HG03432 (cell line): ENCODE measurements around the gene KCNE2.
"Not testable (repeated sequence)": the region's sequence is repeated elsewhere in the genome, so short reads cannot be mapped to it uniquely, and the experiment has no call there.

ENCODE experiments used
- ATAC-seq: cut with Tn5 transposase; IDR thresholded peaks from one replicate; pipeline ENCODE4 v1.9.1; 2021; ENCODE audit warnings: mild to moderate bottlenecking, moderate library complexity; ENCODE audit not compliant: unreplicated experiment

Gene KCNE2

DNA sequence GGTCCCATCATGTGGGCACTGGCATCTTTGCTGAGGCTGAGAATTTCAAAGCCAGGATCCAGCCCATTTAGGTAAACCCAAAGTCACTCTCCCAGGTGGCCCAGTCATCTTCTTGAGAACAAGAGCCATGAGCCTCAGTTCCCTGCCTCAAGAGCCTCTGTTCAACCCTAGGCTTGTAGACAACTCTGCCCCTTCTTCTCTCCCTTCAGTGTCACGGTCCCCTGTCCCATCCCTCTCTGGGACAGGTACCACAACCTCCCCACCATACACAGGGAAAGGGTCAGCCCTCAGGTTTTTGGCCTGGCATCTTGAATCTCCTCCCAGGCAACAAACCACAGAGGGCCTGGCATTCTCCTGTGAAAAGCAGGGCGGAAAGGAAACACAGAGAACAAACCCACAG lies 41.9 kb downstream of the KCNE2 start:
- not testable (repeated sequence) for ATAC-seq

DNA sequence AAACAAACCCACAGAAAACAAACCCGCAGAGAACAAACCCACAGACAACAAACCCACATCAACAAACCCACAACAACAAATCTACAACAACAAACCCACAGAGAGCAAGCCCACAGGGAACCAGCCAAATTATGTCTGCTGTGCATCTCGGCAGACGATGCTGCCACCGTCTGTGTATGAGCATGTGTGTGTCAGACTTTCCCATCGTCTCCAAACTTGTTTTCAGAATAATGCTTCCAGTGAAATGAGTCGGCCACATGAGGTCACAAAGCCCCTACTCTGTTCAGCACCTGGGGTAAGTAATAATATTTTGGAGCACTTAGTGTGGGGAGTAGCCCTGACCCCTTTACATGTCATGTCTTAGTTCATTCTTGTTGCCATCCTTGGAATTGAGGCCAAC lies 42.3 kb downstream of the KCNE2 start:
- not testable (repeated sequence) for ATAC-seq

DNA sequence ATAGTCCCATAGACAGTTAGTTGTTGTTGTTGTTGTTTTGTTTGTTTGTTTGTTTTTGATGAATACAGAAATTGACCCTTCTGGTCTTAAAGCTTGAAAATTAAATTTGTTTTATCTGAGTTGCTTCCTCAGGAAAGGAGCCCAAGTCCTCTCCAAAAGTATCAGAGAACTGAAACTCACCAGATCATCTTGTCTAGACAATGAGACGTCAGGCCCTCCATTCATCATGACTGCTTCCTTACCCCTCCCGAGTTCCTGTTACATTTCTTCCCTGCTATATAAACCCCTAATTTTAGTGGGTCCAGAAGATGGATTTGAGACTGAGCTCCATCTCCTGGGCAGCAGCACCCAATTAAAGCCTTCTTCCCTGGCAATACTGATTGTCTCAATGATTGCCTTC lies 42.9 kb downstream of the KCNE2 start:
- not testable (repeated sequence) for ATAC-seq

DNA sequence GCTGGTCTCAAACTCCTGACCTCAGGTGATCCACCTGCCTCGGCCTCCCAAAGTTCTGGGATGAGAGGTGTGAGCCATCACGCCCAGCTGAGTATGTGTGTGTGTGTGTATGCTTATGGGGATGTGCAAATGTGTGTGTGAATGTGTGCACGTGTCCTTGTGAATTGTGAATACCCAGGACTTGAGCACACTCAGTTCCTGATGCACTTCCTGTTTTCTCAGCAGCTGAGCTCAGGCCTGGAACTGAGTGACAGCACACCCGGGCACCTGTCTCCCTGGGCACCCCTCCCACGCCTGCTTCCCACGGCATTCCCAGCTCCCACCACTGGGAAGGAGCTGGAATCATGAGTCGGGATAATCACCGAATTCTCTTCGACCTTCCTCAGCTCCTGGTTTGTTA lies 43.5 kb downstream of the KCNE2 start:
- ATAC-seq: not testable (repeated sequence)

DNA sequence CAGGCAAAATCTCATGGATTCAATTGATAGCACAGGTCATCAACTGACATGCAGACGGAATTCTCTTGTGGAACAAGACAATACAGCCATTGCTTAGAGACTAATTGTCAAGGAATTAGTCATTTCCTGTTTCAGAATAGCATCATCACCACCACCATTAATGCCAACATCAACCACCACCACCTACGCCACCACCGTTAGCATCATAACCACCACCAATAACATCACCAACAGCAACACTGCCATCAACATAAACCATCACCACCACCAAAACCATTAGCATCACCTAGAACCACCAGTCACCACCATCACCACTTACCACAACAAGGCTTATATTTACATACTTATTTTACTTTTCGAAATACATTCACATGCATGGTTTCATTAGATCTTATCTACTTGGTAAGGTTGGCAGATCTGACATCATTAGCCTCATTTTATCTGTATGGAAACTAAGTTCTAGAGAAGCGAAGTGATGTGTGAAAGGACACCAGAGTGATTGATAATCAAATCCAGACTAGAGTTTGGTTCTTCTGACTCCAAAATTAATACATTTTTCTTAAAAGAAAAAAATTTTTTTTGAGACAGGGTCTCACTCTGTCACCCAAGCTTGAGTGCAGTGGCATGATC lies 53.8 kb downstream of the KCNE2 start:
- not testable (repeated sequence) for ATAC-seq
